Psoas muscle (tissue), 8 donors: ENCODE measurements around the gene ERICH6B. TPM values are rescaled to one million over a fixed set of nuclear protein-coding genes. Genes with fewer than 3 reads are reported as not detected.

Experiments
- ATAC-seq, 4 donors: fragments of 200-7000 bp; cut with Tn5 transposase; one replicate each; pipeline ENCODE4 v1.9.1; 2020; ENCODE audit warnings: moderate library complexity in 3 of 4, mild to moderate bottlenecking in 2 of 4
- DNase-seq, 2 donors: peaks; one replicate each; pipeline ENCODE4 v3.0.0-alpha.2; 2020
- H3K27ac ChIP-seq: fragments of 200-600 bp; one replicate; pipeline ENCODE4 v1.8.0; 2022
- H3K27me3 ChIP-seq, 3 donors: fragments of 200-600 bp in 1 of 3; one replicate each; pipeline versions ENCODE4 v1.6.1 to v1.8.0; 2013 to 2022; ENCODE audit warnings: low read length in 2 of 3, mild to moderate bottlenecking in 2 of 3, moderate library complexity in 1 of 3; ENCODE audit not compliant: insufficient read depth in 3 of 3
- H3K36me3 ChIP-seq, 2 donors: fragments of 200-600 bp in 1 of 2; one replicate each; pipeline versions ENCODE4 v1.6.1 to v1.8.0; 2013 to 2022; ENCODE audit warnings: low read depth in 1 of 2, mild to moderate bottlenecking in 1 of 2, moderate library complexity in 1 of 2; ENCODE audit not compliant: insufficient read depth in 1 of 2
- H3K4me1 ChIP-seq: fragments of 200-600 bp; one replicate; pipeline ENCODE4 v1.8.0; 2022
- H3K4me3 ChIP-seq: fragments of 200-600 bp; one replicate; pipeline ENCODE4 v1.8.0; 2022; ENCODE audit warnings: mild to moderate bottlenecking
- H3K9me3 ChIP-seq: fragments of 200-600 bp; one replicate; pipeline ENCODE4 v1.8.0; 2022
- WGBS, 3 donors: extraction: QIAGEN DNeasy Blood & Tissue Kit; methylation state at CpG; one replicate each; pipeline versions ENCODE4 v1.1.6 to v1.1.7; 2013; 5-methylcytosine and 5-hydroxymethylcytosine counted together
- intact Hi-C, 2 donors: fragments of 100-400 bp; cut with DNase I; formaldehyde crosslinking; loops; one replicate each; pipeline versions ENCODE4 v1.11.0 to v1.14.2; 2022
- polyA plus RNA-seq, 3 donors: library from polyadenylated mRNA; stranded (reverse); fragments of 200-250 nt; gene quantifications; one replicate each; pipeline ENCODE4 v1.2.3, GENCODE V29; 2013
- total RNA-seq, 4 donors: library from RNA; stranded (reverse); fragmentation: NEBNext Ultra II Directional in 2 of 4; extraction: Animal tissue kit (Norgen Biotek cat#: 25700) in 2 of 4; gene quantifications; one replicate each; pipeline versions ENCODE4 v1.2.1 to v1.2.4, GENCODE V29; 2021 to 2023
- TF ChIP-seq, protein P1 (sequence below): fragments of 200-600 bp; IDR thresholded peaks from one replicate; pipeline ENCODE4 v1.8.0; 2022; ENCODE audit warnings: antibody characterized with exemption
- donor health status: healthy with polysubstance abuse.
- donor health status: DM: no; HTN: no; CAD: no; lungs with moderate emphysema.
- donor health status: Bipolar disorder and iron deficiency.
- donor health status: healthy.
- donor health status: DM: yes; HTN: yes; CAD: no.
- donor health status: DM: no; HTN: no; CAD: no.
- donor health status: DM: no; HTN: no; CAD: no.
- donor health status: DM: yes; HTN: yes; CAD: no.

Gene ERICH6B
- total and polyA plus RNA-seq, 7 donors = not detected

DNA sequence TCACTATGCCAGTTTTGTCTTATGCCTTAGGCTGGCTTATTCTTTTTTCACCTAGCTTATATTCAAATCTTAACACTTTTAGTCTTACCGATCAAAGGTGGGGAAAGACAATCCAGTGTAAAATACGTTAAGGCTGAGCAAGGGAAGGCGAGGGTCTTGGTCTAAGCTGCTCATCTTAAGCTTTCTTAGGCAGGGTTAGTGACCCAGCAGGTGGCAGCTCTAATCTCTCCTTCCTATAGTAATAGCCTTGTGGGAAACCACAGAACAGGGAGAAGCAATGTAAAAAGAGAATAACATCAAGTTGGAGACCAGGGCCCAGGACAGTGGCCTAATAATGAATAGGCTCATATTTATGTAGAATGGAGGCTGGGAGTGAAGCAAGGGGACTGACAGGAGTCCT, 104.9 kb downstream of the ERICH6B start:
- intact Hi-C loops = no loop called here
- no peak overlapping the region for H3K27ac ChIP-seq
- TF ChIP-seq, protein P1, sequence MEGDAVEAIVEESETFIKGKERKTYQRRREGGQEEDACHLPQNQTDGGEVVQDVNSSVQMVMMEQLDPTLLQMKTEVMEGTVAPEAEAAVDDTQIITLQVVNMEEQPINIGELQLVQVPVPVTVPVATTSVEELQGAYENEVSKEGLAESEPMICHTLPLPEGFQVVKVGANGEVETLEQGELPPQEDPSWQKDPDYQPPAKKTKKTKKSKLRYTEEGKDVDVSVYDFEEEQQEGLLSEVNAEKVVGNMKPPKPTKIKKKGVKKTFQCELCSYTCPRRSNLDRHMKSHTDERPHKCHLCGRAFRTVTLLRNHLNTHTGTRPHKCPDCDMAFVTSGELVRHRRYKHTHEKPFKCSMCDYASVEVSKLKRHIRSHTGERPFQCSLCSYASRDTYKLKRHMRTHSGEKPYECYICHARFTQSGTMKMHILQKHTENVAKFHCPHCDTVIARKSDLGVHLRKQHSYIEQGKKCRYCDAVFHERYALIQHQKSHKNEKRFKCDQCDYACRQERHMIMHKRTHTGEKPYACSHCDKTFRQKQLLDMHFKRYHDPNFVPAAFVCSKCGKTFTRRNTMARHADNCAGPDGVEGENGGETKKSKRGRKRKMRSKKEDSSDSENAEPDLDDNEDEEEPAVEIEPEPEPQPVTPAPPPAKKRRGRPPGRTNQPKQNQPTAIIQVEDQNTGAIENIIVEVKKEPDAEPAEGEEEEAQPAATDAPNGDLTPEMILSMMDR = no peak
- no peaks in the 10 kb centered on the region for H3K27me3 ChIP-seq
- H3K36me3 ChIP-seq = peaks cover 8 to 91% of the 10 kb centered on the region in 2 donors
- no peak for ATAC-seq
- no peak overlapping the region for H3K4me3 ChIP-seq
- 83 to 88% (median 86%) methylated on average over 3 of the region's 3 CpGs for WGBS, 3 donors
- H3K4me1 ChIP-seq = no peaks in the 10 kb centered on the region
- H3K9me3 ChIP-seq = no peaks in the 10 kb centered on the region
- no peak for DNase-seq

DNA sequence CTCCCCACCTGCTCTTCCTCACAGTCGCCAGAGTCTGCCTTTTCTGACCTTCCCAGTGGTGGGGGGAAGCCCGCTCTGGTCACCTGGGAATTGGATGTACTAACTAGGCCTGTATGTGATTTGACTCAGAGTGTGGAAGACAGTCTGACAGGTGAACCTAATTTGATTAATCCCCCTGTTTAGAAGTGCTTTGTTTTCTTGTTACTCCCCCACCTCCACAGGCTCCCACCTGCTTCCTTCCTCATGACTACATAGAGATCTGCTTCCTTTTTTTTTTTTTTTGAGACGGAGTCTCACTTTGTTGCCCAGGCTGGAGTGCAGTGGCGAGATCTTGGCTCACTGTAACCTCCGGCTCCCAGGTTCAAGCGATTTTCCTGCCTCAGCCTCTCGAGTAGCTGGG, 106.8 kb downstream of the ERICH6B start:
- no peak overlapping the region for H3K4me3 ChIP-seq
- H3K27ac ChIP-seq = no peak overlapping the region
- peaks cover 13 to 91% of the 10 kb centered on the region in 2 donors for H3K36me3 ChIP-seq
- no peaks in the 10 kb centered on the region for H3K27me3 ChIP-seq
- TF ChIP-seq, protein P1 = no peak
- WGBS, 3 donors = 77 to 81% (median 79%) methylated on average over 7 of the region's 7 CpGs
- ATAC-seq (no peak), DNase-seq (no peak)
- intact Hi-C loops = loop anchor here in 1 of 2 donors (10.0 kb wide), 1 partner anchor 646 kb away; no protein-coding TSS in a partner anchor
- H3K4me1 ChIP-seq = no peaks in the 10 kb centered on the region
- no peaks in the 10 kb centered on the region for H3K9me3 ChIP-seq

GRCh38 chr13:45506811-45507210, 108.7 kb downstream of the ERICH6B start:
- H3K36me3 ChIP-seq = peaks cover 15 to 93% of the 10 kb centered on the region in 2 donors
- intact Hi-C loops = loop anchor here in 1 of 2 donors (10.0 kb wide), 1 partner anchor 648 kb away; no protein-coding TSS in a partner anchor
- H3K9me3 ChIP-seq = no peaks in the 10 kb centered on the region

DNA sequence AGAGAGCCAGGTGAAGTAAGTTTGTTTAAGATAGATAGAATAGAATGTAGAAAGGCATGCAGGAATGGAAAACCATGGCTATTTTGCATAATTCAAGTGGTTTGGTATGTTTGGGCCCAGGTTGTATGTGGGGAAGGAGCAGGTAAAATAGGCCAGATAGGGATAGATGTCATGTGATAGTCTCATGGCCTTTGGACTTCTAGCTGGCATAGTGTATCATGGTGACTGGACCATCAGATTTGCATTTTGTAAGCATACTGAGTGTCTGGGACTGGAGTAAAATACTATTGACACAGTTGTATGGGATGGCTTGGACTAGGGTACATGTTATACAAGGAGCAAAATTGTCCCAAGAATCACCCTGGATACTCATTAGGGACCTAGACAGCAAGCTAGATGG, 111.9 kb downstream of the ERICH6B start:
- no peak overlapping the region for H3K4me3 ChIP-seq
- H3K27me3 ChIP-seq = no peaks in the 10 kb centered on the region
- no peaks in the 10 kb centered on the region for H3K9me3 ChIP-seq
- peaks cover 13 to 88% of the 10 kb centered on the region in 2 donors for H3K36me3 ChIP-seq
- intact Hi-C loops = loop anchor here in 1 of 2 donors (10.0 kb wide), 1 partner anchor 651 kb away; no protein-coding TSS in a partner anchor
- H3K4me1 ChIP-seq = no peaks in the 10 kb centered on the region
- TF ChIP-seq, protein P1 = no peak
- ATAC-seq = no peak
- H3K27ac ChIP-seq = no peak overlapping the region
- no peak for DNase-seq

More at GRCh38 chr13:45506811-45507210, 108.7 kb downstream of the ERICH6B start:
- Histone ChIP-seq H3K4me1 (no peaks in the 10 kb centered on the region), H3K27me3 (no peaks in the 10 kb centered on the region), H3K4me3 (no peak overlapping the region), H3K27ac (no peak overlapping the region)
- TF ChIP-seq, protein P1 = no peak
- WGBS, 3 donors = 85 to 93% (median 86%) methylated on average over 6 of the region's 6 CpGs
- no peak for ATAC-seq
- no peak for DNase-seq

GRCh38 chr13:45501175-45501526, 114.4 kb downstream of the ERICH6B start:
- Histone ChIP-seq H3K27me3 (no peaks in the 10 kb centered on the region), H3K27ac (no peak overlapping the region), H3K9me3 (no peaks in the 10 kb centered on the region), H3K4me1 (no peaks in the 10 kb centered on the region), H3K4me3 (no peak overlapping the region), H3K36me3 (peaks cover 16 to 88% of the 10 kb centered on the region in 2 donors)
- TF ChIP-seq, protein P1 = no peak
- no peak for ATAC-seq
- 46 to 100% (median 94%) methylated on average over 1 of the region's 1 CpG for WGBS, 3 donors
- intact Hi-C loops = loop anchor here in 1 of 2 donors (10.0 kb wide), 1 partner anchor 654 kb away; no protein-coding TSS in a partner anchor
- no peak for DNase-seq
